K562 (cell line): ENCODE results near the gene OLFML2B. TPM values are rescaled to one million over a fixed set of nuclear protein-coding genes. Genes with fewer than 3 reads are reported as not detected.

Source experiments
- ATAC-seq: fragments of 200-7000 bp; cut with Tn5 transposase; 3 replicates; pipeline ENCODE4 v1.9.1; 2020; ENCODE audit warnings: moderate library complexity
- BruUV-seq: library from RNA; stranded (reverse); fragments of 400-500 nt; replicated peaks from 2 replicates; lab custom pipeline; 2021; lab: Mats Ljungman, UMichigan
- CTCF ChIA-PET: fragments of 300-600 bp; formaldehyde crosslinking; extraction: SDS; loops from one replicate; lab custom pipeline; 2021; ENCODE audit warnings: low intra/inter-chr PET ratio; lab: Yijun Ruan, JAX
- POLR2A ChIA-PET: fragments of 300-600, 350-650 bp; sonication (Branson Sonifier 250); formaldehyde crosslinking; extraction: SDS; loops from one replicate; lab custom pipeline; 2021; ENCODE audit warnings: antibody characterized with exemption, inconsistent platforms; lab: Yijun Ruan, JAX
- DNase-seq, 4 experiments: peaks; one replicate each; pipeline versions ENCODE4 v3.0.0 to v3.0.0-alpha.2; 2011 to 2018; ENCODE audit warnings: low spot score in 3 of 4, mixed read lengths in 3 of 4; ENCODE audit errors: extremely low read depth in 1 of 4
- FAIRE-seq: peaks from 2 replicates; lab custom pipeline; 2011; peaks lifted over from hg19 to GRCh38; lab: Jason Lieb, UNC
- H2AFZ ChIP-seq: 2 replicates; pipeline ENCODE4 v1.6.0; 2011; ENCODE audit warnings: low read depth, low read length, control low read depth, inconsistent platforms
- H3K27ac ChIP-seq: fragments of 200-600 bp; 3 replicates; pipeline ENCODE4 v1.8.0; 2011; ENCODE audit warnings: low read depth, mild to moderate bottlenecking, control low read depth, inconsistent platforms, low read length, moderate library complexity, mixed read lengths; ENCODE audit errors: extremely low read depth
- H3K27me3 ChIP-seq, 2 experiments: fragments of 300-600 bp in 1 of 2; 2 replicates in 1 of 2; 3 replicates in 1 of 2; pipeline versions ENCODE4 v1.6.0 to v1.8.0; 2011; ENCODE audit warnings: inconsistent platforms in 2 of 2, low read length in 2 of 2, mild to moderate bottlenecking in 1 of 2, mixed read lengths in 1 of 2, moderate library complexity in 1 of 2; ENCODE audit not compliant: control insufficient read depth in 2 of 2, insufficient read depth in 2 of 2
- H3K36me3 ChIP-seq: fragments of 300-600 bp; 3 replicates; pipeline ENCODE4 v1.8.0; 2011; ENCODE audit warnings: mild to moderate bottlenecking, low read length, inconsistent platforms; ENCODE audit not compliant: control insufficient read depth, insufficient read depth
- H3K4me1 ChIP-seq, 2 experiments: fragments of 200-600 bp in 1 of 2; replicated peaks in 1 of 2; 2 replicates in 1 of 2; 3 replicates in 1 of 2; pipeline versions ENCODE4 v1.5.1 to v1.8.0; 2011; ENCODE audit warnings: inconsistent platforms in 2 of 2, low read length in 2 of 2, mild to moderate bottlenecking in 1 of 2, mixed read lengths in 1 of 2, moderate library complexity in 1 of 2; ENCODE audit not compliant: control insufficient read depth in 2 of 2, insufficient read depth in 2 of 2
- H3K4me2 ChIP-seq: 2 replicates; pipeline ENCODE4 v1.6.1; 2011; ENCODE audit warnings: low read length, control low read depth, inconsistent platforms, mixed read lengths; ENCODE audit not compliant: insufficient read depth
- H3K4me3 ChIP-seq: fragments of 200-600 bp; sonication (generic), shearing (Covaris generic); 2 replicates; pipeline ENCODE4 v1.5.1; 2016; ENCODE audit warnings: control low read depth, inconsistent platforms
- H3K79me2 ChIP-seq: fragments of 200-600 bp; 3 replicates; pipeline ENCODE4 v1.8.0; 2011; ENCODE audit warnings: low read length, inconsistent platforms; ENCODE audit not compliant: control insufficient read depth, insufficient read depth
- H3K9ac ChIP-seq, 2 experiments: 2 replicates each; pipeline versions ENCODE4 v1.6.0 to v1.6.1; 2011; ENCODE audit warnings: low read depth in 2 of 2, low read length in 2 of 2, control low read depth in 1 of 2, inconsistent platforms in 1 of 2, mild to moderate bottlenecking in 1 of 2, mixed read lengths in 1 of 2; ENCODE audit not compliant: insufficient read depth in 1 of 2
- H3K9me1 ChIP-seq: one replicate; pipeline ENCODE4 v1.6.0; 2011; ENCODE audit warnings: inconsistent platforms, mild to moderate bottlenecking, low read length, moderate library complexity; ENCODE audit not compliant: control insufficient read depth, insufficient read depth
- H3K9me3 ChIP-seq: replicated peaks from 2 replicates; pipeline ENCODE4 v1.5.1; 2011; ENCODE audit warnings: low read depth, low read length, inconsistent platforms; ENCODE audit not compliant: control insufficient read depth, insufficient read depth
- H4K20me1 ChIP-seq: replicated peaks from 2 replicates; pipeline ENCODE4 v1.6.1; 2011; ENCODE audit warnings: low read length, inconsistent platforms, mixed read lengths; ENCODE audit not compliant: control insufficient read depth, insufficient read depth
- EHMT2 ChIP-seq: fragments of 450-650 bp; IDR thresholded peaks from 2 replicates; pipeline ENCODE4 v1.6.1; 2018; ENCODE audit warnings: antibody characterized with exemption
- ETS2 ChIP-seq: IDR thresholded peaks from 2 replicates; pipeline ENCODE4 v1.6.1; 2016; ENCODE audit warnings: borderline replicate concordance, missing genetic modification characterization, mild to moderate bottlenecking, moderate library complexity, missing compliant biosample characterization; ENCODE audit not compliant: poor library complexity, severe bottlenecking
- HNRNPH1 ChIP-seq: fragments of 200-400 bp; formaldehyde crosslinking; optimal IDR thresholded peaks from 2 replicates; pipeline ENCODE3; 2017; ENCODE audit warnings: low read depth, mild to moderate bottlenecking, low read length, moderate library complexity
- MAFK ChIP-seq: IDR thresholded peaks from 2 replicates; pipeline ENCODE4 v1.6.1; 2011; ENCODE audit warnings: low read length, improper control_type of control experiment
- MYNN ChIP-seq, 2 experiments: sonication (generic); formaldehyde crosslinking in 1 of 2; IDR thresholded peaks; 2 replicates each; pipeline versions ENCODE4 v1.5.0 to v1.6.1; 2016 to 2020; ENCODE audit warnings: antibody characterized with exemption in 1 of 2, missing genetic modification reagents in 1 of 2
- NR4A1 ChIP-seq, 2 experiments: fragments of 250-450 bp in 1 of 2; fragments of 450-650 bp in 1 of 2; sonication (Bioruptor Pico) in 1 of 2; IDR thresholded peaks; 2 replicates each; pipeline versions ENCODE4 v1.4.0 to v1.6.1; 2016 to 2020; ENCODE audit warnings: mild to moderate bottlenecking in 2 of 2, missing compliant biosample characterization in 1 of 2, missing genetic modification characterization in 1 of 2, moderate library complexity in 1 of 2
- PCBP2 ChIP-seq: fragments of 200-400 bp; formaldehyde crosslinking; IDR thresholded peaks from 2 replicates; pipeline ENCODE4 v1.6.1; 2018; ENCODE audit warnings: low read length, low read depth, mild to moderate bottlenecking, moderate library complexity; ENCODE audit not compliant: poor library complexity, severe bottlenecking
- POLR2A ChIP-seq: fragments of 450-650 bp; conservative IDR thresholded peaks from 2 replicates; pipeline ENCODE4 v1.6.1; 2016
- RCOR1 ChIP-seq, 2 experiments: IDR thresholded peaks; 2 replicates each; pipeline ENCODE4 v1.6.1; 2012; ENCODE audit warnings: low read depth in 2 of 2, low read length in 2 of 2, borderline replicate concordance in 1 of 2, improper control_type of control experiment in 1 of 2
- ZNF695 ChIP-seq: fragments of 450-650 bp; formaldehyde crosslinking; IDR thresholded peaks from 2 replicates; pipeline ENCODE4 v1.4.0; 2020; ENCODE audit warnings: mild to moderate bottlenecking, moderate library complexity
- WGBS: fragments of 100-300 bp; shearing (Covaris generic); methylation state at CpG from one replicate; pipeline ENCODE4 v1.1.6; 2016; ENCODE audit warnings: low coverage, mixed read lengths; ENCODE audit not compliant: insufficient coverage; ENCODE audit errors: missing lambda C conversion rate; 5-methylcytosine and 5-hydroxymethylcytosine counted together
- in situ Hi-C: fragments of 300-500 bp; cut with MboI; formaldehyde crosslinking; loops from 4 replicates; pipeline ENCODE4 v1.15.0; 2018; ENCODE audit warnings: inconsistent platforms, mixed read lengths
- intact Hi-C: fragments of 100-400 bp; cut with micrococcal nuclease; formaldehyde crosslinking; loops from 2 replicates; pipeline ENCODE4 v1.14.2; 2022
- polyA plus RNA-seq, 8 experiments: library from polyadenylated mRNA; depleted of rRNA in 4 of 8; stranded (reverse) in 5 of 8; unstranded in 3 of 8; fragments of >200 nt; fragmentation: Nextera tagmentation in 2 of 8; fragmentation: Illumina TruSeq in 1 of 8; extraction: Ambion mirVana in 2 of 8; extraction: Trizol in 1 of 8; gene quantifications; 2 replicates each; pipeline versions ENCODE4 v1.2.1 to v1.2.3, GENCODE V29; 2011 to 2014; ENCODE audit warnings: inconsistent platforms in 1 of 8, missing spikeins in 1 of 8
- total RNA-seq, 7 experiments: library from RNA; depleted of rRNA in 6 of 7; stranded (reverse); fragments of >200 nt in 6 of 7; fragmentation: Illumina TruSeq in 2 of 7; extraction: Trizol in 2 of 7; gene quantifications; 2 replicates each; pipeline versions ENCODE4 v1.2.1 to v1.2.3, GENCODE V29; 2011 to 2021; ENCODE audit warnings: low replicate concordance in 1 of 7
- TF ChIP-seq, protein P1 (sequence below): fragments of 450-650 bp; conservative IDR thresholded peaks from 2 replicates; pipeline ENCODE4 v1.6.1; 2016; ENCODE audit warnings: missing genetic modification characterization, low read depth, mild to moderate bottlenecking, control low read depth, missing compliant biosample characterization

Gene OLFML2B
- total and polyA plus RNA-seq, 9 of the 15 experiments (the other 6 are each of a cell fraction or from before 2014, with no cell fraction given), result not detected

DNA sequence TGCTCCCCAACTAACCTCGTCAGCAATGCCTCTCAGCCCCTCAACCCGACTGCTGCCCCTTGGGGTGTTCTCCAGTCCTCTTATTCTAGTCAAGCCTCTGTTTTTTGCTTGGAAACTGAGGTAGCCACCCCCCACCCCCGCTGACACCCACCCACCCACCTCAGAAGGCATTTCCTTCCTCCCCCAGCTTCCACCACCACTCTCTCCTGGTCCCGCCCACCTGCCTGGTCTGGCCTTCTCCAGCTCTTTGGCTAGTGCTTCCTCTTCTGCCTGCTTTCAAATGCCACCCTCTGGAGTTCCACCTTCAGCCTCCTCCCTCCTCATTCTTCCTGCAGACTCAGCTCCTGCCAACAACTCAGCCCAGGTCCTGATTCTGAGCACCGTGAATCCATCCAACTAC, 35.3 kb downstream of the OLFML2B start:
- Histone ChIP-seq H3K9ac (no peak overlapping the region), H3K4me2 (no peak overlapping the region), H3K27ac (no peak overlapping the region), H3K79me2 (no peaks in the 10 kb centered on the region), H2AFZ (no peak overlapping the region), H4K20me1 (no peaks in the 10 kb centered on the region), H3K36me3 (no peaks in the 10 kb centered on the region), H3K9me3 (no peaks in the 10 kb centered on the region), H3K9me1 (no peaks in the 10 kb centered on the region), H3K4me1 (peaks cover 0 to 8% of the 10 kb centered on the region in 2 experiments; a peak in 2 of 5 replicates), H3K27me3 (peaks cover 14 to 44% of the 10 kb centered on the region in 2 experiments; a peak in 3 of 5 replicates), H3K4me3 (no peak overlapping the region)
- ChIA-PET CTCF (no interaction called here), POLR2A (interaction anchor here (1.4 kb wide), 1 partner anchor 10 kb away, joined by 4 read pairs; no protein-coding TSS in a partner anchor)
- no peak for FAIRE-seq
- no peak for ATAC-seq
- intact Hi-C loops, result no loop called here
- in situ Hi-C loops, result no loop called here
- no TSS peak for BruUV-seq
- whole genome bisulfite sequencing, result 0% methylated on average over 4 of the region's 5 CpGs
- TF ChIP-seq, protein P1, sequence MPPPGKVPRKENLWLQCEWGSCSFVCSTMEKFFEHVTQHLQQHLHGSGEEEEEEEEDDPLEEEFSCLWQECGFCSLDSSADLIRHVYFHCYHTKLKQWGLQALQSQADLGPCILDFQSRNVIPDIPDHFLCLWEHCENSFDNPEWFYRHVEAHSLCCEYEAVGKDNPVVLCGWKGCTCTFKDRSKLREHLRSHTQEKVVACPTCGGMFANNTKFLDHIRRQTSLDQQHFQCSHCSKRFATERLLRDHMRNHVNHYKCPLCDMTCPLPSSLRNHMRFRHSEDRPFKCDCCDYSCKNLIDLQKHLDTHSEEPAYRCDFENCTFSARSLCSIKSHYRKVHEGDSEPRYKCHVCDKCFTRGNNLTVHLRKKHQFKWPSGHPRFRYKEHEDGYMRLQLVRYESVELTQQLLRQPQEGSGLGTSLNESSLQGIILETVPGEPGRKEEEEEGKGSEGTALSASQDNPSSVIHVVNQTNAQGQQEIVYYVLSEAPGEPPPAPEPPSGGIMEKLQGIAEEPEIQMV (tag), result no peak
- TF ChIP-seq MAFK (no peak), RCOR1 (IDR thresholded peaks at IDR 0.05; ENCODE audit: borderline replicate concordance in 1 of 2, low read depth in 2 of 2, low read length in 2 of 2) (no peak), PCBP2 (no peak), NR4A1 (CRISPR knock-in tag; IDR thresholded peaks at IDR 0.05) (no peak), NR4A1 (tag; IDR thresholded peaks at IDR 0.05) (no peak), EHMT2 (no peak), HNRNPH1 (no peak), MYNN (IDR thresholded peaks at IDR 0.05) (no peak), MYNN (CRISPR knock-in tag; IDR thresholded peaks at IDR 0.05) (no peak), ETS2 (tag) (no peak), ZNF695 (CRISPR knock-in tag) (no peak), POLR2A (no peak)
- no peak for DNase-seq
